DMS 273 (cell line): Measurements from ENCODE around the gene SPDEF.

Experiments used
- DNase-seq: peaks from one replicate; lab custom pipeline; 2025; ENCODE audit not compliant: unreplicated experiment; lab: John Stamatoyannopoulos, UW

The SPDEF gene

GRCh38 chr6:34517461-34517881 lies 38.7 kb downstream of the SPDEF start:
- no peak for DNase-seq

DNA sequence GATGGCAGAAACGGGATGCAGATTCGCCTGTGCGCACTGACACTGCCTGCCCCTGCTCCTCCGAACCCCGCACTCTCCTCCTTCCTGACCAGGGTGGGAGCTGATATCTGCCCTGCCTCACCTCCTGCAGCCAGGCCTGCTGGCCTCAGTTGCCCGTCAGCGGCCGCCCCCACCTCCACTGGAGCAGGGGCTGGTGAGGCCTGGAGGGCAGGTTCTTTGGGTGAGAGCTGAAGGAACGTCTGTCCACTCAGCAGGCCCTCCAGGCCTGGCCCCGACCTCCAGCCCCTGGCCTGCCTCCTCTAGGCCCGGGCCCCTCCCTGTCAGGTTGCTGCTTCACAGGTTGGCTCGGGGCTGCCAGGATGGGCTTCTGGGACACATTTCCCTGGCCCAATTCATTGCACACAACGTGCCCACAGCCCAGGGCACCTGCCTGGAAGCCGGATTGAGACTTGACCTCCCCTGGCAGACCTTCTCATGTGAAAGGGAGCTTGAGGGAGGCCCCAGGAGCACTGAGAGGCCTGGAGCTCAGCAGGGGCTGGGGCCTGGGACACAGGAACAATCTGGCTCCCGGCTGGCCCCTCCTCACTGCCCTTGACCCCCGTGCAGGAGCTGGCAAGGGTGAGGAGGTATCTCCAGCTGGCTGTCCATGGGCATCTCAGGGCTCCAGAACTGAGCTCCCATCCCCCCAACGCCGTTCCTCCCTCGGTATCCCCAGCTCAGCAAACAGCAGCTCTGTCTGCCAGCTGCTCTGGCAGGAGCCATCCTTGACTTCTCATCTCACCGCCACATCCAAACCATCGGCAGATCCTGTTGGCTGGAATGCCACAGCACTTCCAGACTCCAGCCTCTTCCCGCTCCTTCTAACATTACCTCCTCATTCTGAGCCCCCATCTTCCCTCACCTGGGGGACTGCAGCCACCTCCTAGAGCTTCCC lies 39.5 kb downstream of the SPDEF start:
- DNase-seq: no peak

- DNase-seq: no peak
These were observed 40.4 kb downstream of the SPDEF start for GRCh38 chr6:34515473-34516387.

DNA sequence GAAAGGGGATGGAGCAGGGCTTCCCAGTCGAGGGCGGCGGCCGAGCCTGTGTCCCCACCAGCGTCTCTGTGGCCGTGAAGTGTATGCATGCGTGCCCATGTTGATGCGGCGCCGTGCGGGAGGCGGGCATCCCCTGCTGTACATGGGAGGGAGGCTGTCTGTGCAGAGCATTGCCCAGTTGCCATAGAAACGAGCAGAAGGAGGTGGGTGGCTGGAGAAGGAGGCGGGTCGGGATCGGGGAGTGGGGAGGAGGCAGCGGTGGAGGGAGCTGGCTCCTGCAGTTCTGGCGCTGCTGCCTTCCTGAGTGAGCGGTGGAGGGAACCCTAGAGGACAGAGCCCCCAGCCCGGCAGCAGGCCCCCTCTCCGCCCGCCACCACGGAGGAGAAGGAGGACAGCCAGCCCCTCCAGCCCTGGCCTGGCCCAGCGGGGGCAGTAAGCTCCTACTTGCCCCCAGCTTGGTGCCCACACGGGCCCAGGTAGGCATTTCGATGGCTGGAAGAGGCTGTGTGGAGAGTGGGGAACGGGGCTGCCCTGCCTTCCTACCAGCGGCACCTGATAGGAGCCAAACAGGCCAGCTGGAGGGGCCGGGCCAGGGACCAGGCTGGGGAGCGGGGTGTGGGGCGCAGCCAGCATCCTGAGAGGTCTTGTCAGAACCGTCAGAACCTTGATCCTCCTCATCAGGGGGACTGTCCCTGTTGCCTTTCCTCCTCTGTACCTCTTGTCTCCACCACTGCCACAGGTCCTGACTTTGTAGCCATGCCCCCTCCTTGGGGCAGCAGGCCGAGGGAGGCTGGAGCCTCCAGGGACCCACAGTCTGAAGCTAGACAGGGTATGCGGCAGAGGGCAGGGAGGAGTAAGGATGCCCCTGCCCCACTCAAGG lies 41.3 kb downstream of the SPDEF start:
- DNase-seq: peak; percentile 59

GRCh38 chr6:34514112-34514511 lies 42.0 kb downstream of the SPDEF start:
- no peak for DNase-seq

- no peak for DNase-seq
These were observed 42.5 kb downstream of the SPDEF start for GRCh38 chr6:34513646-34514045.

- no peak for DNase-seq
These were observed 43.4 kb downstream of the SPDEF start for GRCh38 chr6:34512738-34513115.

DNA sequence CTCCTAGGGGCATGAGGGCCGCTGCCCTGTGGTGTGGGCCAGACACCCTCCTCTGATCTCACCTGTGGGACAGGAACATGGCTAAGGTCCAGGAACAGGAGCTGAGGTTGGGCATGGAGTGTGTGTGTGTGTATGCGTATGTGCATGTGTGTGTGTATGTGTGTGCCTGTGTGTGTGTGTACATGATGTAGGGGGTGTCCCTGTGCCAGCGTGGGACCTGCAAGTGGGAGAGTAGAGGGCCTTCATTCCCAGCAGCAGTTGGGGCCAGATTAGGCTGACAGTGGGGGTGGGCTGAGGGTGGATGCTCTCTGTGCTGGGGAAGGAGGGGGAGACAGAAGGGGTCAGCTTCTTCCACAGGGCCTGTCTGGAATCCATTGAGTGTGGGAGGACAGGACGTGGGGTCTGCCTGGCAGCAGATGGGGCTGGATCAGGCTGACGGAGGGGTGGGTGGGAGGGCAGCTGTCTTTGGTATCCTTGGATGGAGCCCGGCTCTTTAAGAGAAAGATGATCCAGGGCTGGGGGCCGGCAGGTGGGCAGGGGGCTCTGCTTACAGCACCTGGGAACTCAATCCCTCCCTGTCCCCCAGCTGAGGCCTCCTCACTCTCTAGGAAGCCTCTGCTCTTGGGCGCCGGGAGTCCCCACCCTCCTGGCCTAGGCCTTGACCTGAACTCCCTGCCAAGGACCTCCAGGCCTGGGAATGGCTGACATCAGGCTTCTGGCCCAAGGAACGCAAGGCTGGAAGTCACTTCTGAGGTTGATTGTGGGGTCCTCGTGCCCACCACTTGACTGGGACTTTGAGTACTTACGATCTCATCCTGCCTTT lies 44.0 kb downstream of the SPDEF start:
- DNase-seq: no peak

- DNase-seq: no peak
These were observed 44.8 kb downstream of the SPDEF start for GRCh38 chr6:34511214-34511914.

DNA sequence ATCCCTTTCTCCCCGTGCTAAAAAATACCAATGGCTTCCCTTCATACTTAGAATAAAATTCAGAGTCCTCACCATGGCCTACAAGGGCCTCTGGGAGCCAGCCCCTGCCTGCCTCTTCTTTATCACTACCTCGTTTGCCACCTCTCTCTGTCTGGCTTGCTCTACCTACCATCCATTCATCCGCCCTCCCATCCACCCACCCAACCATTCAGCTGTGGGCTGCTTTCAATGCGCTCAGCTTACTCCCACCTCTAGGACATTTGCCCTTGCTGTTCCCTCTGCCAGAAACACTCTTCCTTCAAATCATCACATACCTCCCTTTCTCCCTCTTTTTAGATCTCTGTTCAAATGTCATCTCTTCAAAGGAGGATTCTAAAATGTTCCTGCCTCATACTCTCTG lies 45.8 kb downstream of the SPDEF start:
- DNase-seq: no peak

DNA sequence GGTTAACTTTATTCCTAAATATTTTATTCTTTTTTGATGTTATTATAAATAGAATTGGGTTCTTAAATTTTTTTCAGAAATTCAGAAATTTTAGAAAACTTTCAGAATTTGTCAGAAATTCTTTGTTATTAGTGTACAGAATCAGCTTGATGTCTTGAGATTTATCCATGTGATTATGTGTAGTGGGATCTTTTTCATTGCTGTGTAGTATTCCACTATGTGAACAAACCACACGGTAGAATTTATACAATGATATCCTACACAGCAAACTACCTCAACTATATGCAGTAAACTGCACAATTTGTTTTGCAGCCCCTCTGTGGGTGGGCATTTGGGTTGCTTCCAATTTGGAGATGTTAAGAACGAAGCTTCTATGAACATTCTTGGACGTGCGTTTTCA lies 46.3 kb downstream of the SPDEF start:
- no peak for DNase-seq

DNA sequence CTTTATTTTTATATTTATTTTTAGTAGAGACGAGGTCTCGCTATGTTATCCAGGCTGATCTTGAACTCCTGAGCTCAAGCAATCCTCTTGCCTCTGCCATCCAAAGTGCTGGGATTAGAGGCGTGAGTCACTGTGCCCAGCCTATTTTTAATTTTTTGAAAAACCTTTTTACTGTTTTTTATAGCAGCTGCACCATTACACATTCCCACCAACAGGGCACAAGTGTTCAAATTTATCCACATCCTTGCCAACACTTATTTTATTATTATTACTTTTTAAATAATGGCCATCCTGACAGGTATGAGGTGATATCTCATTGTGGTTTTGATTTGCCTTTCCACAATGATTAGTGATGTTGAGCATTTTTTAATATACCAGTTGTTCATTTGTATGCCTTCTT lies 47.7 kb downstream of the SPDEF start:
- DNase-seq: no peak

- no peak for DNase-seq
These were observed 49.4 kb downstream of the SPDEF start for GRCh38 chr6:34506718-34507117.

DNA sequence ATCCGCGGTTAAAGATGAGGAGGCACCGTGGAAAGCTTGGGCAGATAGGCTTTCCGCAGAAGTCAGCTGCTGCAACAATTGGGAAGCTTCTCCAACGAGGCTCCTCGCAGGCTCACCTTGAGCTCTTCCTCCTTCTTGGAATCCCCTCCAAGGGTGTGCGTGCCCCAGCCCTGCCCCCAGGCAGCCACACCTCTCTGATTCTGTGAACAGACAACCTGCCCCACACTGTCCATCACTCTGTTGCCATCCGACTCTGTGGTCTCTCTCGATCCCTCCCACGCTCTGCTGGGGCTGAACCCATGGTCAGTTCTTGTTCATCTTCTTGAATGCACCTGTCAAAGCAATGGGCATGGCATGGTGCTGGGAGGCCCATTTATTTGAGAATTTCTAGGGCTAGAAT lies 58.7 kb downstream of the SPDEF start:
- DNase-seq: no peak

DNA sequence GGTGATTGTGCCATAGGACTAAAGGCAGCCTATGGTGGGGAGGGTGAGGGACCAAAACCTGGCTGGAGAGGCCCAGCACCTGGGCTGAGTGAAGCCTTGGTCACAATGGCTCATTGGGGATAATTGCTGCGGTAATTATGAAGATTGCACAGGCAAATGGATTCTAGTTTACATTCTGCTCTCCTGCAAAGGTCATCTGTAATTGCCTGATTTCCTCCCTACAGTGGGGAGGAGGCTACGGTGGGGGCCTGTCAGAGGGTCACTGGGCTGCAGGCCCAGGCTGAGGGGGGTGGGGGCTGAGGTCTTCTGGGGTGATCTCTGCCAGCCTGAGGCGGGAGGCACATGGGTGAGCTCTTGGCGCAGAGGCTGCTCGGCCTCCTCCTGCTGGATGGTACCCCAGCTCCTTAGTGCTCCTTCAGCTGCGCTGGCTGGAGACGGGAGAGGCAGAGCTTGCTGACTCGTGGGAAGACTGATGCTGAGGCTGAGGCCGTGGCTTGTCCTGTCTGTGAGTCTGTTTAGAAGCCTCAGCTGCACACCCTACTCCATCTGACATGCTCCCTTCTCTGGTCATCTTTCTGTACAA lies 59.9 kb downstream of the SPDEF start:
- DNase-seq: no peak

DNA sequence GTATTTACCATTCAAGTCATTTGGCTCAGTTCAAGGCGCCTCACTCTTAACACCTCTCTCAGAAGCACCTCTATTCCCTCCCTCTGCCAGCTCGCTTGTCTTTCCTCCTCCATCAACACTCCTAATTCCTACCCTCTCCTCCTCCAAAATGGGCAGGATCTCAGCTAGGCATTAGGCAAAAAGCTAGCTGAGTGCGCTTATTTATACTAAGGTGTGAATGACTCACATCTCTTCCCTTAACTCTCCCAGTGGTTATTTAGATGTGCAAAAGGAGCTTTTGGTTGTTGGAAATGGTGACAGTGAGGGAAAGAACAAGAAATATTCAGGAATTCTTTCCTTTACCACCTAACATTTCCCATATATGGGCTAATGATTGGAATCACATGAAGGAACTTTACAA lies 61.2 kb downstream of the SPDEF start:
- no peak for DNase-seq

- DNase-seq: no peak
These were observed 62.8 kb downstream of the SPDEF start for GRCh38 chr6:34493344-34493743.

DNA sequence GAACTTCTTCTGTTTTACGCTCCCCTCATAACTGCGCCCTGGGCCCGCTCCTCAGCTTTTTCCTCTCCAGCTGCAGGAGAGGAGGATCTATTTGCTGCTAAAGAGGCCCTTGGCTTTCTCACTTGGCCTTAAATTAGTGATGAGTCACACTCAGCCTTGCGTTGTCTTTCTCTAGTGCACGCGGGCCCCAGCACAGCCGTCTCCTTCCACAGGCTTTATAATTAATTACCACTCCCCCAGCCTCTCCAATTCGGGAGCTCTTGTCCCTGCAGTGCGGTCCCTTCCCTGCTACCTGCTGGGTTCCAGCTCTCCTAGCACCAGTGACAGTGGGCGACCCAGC lies 65.1 kb downstream of the SPDEF start:
- no peak for DNase-seq

GRCh38 chr6:34490390-34491090 lies 65.6 kb downstream of the SPDEF start:
- no peak for DNase-seq
